H1 (cell line): ENCODE data around the gene ARHGAP24.

Source experiments
- EP300 ChIP-seq, 2 experiments: IDR thresholded peaks; 1 replicate in 1 of 2; 2 replicates in 1 of 2; pipeline ENCODE4 v1.6.1; 2011 to 2012; ENCODE audit warnings: low read depth in 2 of 2, low read length in 2 of 2, mild to moderate bottlenecking in 2 of 2, borderline replicate concordance in 1 of 2, inconsistent platforms in 1 of 2, moderate library complexity in 1 of 2
- RNF2 ChIP-seq: fragments of 200-900, 300-1000 bp; sonication (generic); IDR thresholded peaks from 2 replicates; pipeline ENCODE4 v1.7.1; 2016; ENCODE audit warnings: borderline replicate concordance, low read depth, mild to moderate bottlenecking, antibody characterized with exemption, low read length; ENCODE audit not compliant: poor library complexity, severe bottlenecking; ENCODE audit errors: missing control alignments
- TEAD4 ChIP-seq: IDR thresholded peaks from 2 replicates; pipeline ENCODE4 v1.6.1; 2012; ENCODE audit warnings: low read depth, low read length, inconsistent platforms, mixed read lengths
- TF ChIP-seq, protein P1 (sequence below), 3 experiments: IDR thresholded peaks; 1 replicate in 2 of 3; 2 replicates in 1 of 3; pipeline versions ENCODE4 v1.5.1 to v1.6.1; 2011; ENCODE audit warnings: low read length in 3 of 3, mild to moderate bottlenecking in 3 of 3, inconsistent platforms in 2 of 3, low read depth in 1 of 3, moderate library complexity in 1 of 3; ENCODE audit not compliant: insufficient read depth in 1 of 3; ENCODE audit errors: control extremely low read depth in 1 of 3
- TF ChIP-seq, protein P2 (sequence below): IDR thresholded peaks from 2 replicates; pipeline ENCODE4 v1.6.1; 2011; ENCODE audit warnings: low read length, improper control_type of control experiment

- TF ChIP-seq, protein P1, sequence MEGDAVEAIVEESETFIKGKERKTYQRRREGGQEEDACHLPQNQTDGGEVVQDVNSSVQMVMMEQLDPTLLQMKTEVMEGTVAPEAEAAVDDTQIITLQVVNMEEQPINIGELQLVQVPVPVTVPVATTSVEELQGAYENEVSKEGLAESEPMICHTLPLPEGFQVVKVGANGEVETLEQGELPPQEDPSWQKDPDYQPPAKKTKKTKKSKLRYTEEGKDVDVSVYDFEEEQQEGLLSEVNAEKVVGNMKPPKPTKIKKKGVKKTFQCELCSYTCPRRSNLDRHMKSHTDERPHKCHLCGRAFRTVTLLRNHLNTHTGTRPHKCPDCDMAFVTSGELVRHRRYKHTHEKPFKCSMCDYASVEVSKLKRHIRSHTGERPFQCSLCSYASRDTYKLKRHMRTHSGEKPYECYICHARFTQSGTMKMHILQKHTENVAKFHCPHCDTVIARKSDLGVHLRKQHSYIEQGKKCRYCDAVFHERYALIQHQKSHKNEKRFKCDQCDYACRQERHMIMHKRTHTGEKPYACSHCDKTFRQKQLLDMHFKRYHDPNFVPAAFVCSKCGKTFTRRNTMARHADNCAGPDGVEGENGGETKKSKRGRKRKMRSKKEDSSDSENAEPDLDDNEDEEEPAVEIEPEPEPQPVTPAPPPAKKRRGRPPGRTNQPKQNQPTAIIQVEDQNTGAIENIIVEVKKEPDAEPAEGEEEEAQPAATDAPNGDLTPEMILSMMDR (IDR thresholded peaks at IDR 0.05; ENCODE audit: control extremely low read depth in 1 of 3, insufficient read depth in 1 of 3, low read depth in 1 of 3, low read length in 3 of 3): no peak
- TF ChIP-seq, protein P2, sequence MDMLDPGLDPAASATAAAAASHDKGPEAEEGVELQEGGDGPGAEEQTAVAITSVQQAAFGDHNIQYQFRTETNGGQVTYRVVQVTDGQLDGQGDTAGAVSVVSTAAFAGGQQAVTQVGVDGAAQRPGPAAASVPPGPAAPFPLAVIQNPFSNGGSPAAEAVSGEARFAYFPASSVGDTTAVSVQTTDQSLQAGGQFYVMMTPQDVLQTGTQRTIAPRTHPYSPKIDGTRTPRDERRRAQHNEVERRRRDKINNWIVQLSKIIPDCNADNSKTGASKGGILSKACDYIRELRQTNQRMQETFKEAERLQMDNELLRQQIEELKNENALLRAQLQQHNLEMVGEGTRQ: no peak
- TF ChIP-seq RNF2 (no peak), EP300 (IDR thresholded peaks at IDR 0.05; ENCODE audit: borderline replicate concordance in 1 of 2, low read depth in 2 of 2, low read length in 2 of 2) (no peak), TEAD4 (no peak)
These were observed 251.6 kb downstream of the ARHGAP24 start for GRCh38 chr4:85726555-85726954.
